Skeletal muscle satellite cell (primary cell): ENCODE results near the gene RBMS2. TPM values are rescaled to one million over a fixed set of nuclear protein-coding genes. Genes with fewer than 3 reads are reported as not detected.

Source experiments
- small RNA-seq: library from RNA; depleted of rRNA; stranded (forward); fragments of <200 nt; gene quantifications from one replicate; pipeline ENCODE3, GENCODE V24; 2012

RBMS2 gene

Small RNAs within 50 kb of the gene (small RNA-seq; reads per million reads assigned to genes)
- gene RNU6-343P (not detected), gene SNORD59A (6,120 reads per million, percentile 100 among the genes with 10 or more reads in this experiment)
